LHCN-M2 (cell line): Measurements from ENCODE around the gene AVPR2. TPM values are rescaled to one million over a fixed set of nuclear protein-coding genes. Genes with fewer than 3 reads are reported as not detected.

ENCODE experiments used
- DNase-seq: peaks from one replicate; pipeline ENCODE4 v3.0.0-alpha.2; 2012; ENCODE audit warnings: low read depth
- total RNA-seq: library from RNA; depleted of rRNA; stranded (reverse); fragments of >200 nt; gene quantifications from 2 replicates; pipeline ENCODE4 v1.2.3, GENCODE V29; 2014

AVPR2 gene
- total RNA-seq, 1 experiment from 2014 or later = not detected

GRCh38 chrX:153885968-153886903, 18.2 kb upstream of the AVPR2 start, which contains the start of gene L1CAM:
Gene L1CAM, minus strand, starts transcription at chrX:153886173. Its CDS starts 10,337 bp downstream, at chrX:153875836.
- DNase-seq = no peak

DNA sequence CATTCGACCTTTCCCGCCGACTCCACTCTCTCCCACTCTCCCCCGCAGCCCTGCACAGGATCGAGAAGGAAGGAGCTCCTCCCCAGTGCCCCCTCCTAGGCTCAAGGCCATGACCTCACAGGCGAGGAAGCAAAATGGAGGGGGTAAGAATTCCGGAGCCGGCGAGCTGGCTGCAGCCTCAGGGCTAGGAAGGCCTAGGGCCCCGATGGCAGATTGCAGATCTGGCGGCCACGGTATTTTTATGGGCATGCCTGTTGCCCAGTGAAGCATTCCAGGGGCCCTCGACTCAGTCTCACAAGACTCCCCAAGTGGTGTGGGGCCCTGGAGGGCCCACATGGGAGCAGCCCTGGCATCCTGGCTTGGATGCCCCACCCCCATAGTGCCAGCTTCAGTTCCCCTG, 17.6 kb upstream of the AVPR2 start:
- DNase-seq = no peak

DNA sequence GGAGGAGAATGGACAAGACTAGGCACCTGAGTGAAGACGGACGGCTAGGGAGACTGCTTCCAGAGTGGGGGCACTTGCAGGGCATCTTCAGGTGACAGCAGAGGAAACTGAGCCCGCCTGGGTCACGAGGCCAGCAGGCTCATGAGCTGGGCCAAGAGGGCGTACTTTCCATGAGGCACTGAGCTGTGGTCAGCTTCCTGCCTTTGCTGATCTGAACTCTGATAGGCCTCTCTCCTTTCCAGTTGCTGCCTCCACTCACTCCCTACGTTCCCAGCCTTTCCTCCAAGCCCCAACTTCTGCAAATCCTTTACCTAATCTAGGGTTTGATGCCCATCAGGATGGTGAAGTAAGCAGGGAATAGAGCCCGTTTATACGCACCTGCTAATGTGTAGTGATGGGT, 17.1 kb upstream of the AVPR2 start:
- DNase-seq = no peak

GRCh38 chrX:153888344-153888743, 16.1 kb upstream of the AVPR2 start:
- no peak for DNase-seq

DNA sequence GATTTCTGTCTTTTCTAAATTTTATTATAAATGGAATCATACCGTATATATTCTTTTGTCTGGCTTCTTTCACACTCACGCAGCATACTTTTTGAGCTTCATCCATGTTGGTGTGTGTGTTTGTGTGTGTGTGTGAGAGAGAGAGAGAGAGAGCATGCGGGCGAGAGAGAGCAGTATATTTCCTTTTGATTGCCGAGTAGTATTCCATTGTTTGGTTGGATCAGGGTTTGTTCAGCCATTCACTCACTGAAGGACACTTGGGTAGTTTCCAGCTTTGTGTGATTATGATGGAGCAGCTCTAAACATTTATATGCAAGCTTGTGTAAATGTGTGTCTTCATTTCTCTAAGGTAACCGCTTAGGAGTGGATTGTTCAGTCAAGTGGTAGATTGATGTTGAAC, 15.3 kb upstream of the AVPR2 start:
- no peak for DNase-seq

- no peak for DNase-seq
Measured at GRCh38 chrX:153897899-153898298, 6.6 kb upstream of the AVPR2 start.

- peak; percentile 93 for DNase-seq
Measured at GRCh38 chrX:153900831-153901752, 3.4 kb upstream of the AVPR2 start.

DNA sequence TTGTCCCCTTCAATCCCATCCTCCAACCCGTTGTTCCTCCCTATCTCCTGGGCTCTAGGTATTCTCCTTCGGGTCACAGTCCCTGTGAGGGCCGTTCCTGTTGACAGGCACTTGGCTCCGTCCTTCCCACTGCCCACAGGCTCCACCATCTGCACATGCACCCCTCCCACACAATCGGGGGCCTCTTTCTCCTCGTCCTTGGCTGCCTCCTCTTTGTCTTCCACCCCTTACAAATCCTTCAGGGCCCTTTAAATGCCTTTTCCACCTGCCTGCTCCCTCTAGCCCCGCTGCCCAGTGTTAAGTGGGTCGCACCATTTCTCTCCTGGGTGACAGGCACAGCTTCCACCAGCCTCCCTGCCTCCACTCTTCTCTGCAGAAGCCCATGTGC, 2.7 kb upstream of the AVPR2 start:
- DNase-seq = no peak

DNA sequence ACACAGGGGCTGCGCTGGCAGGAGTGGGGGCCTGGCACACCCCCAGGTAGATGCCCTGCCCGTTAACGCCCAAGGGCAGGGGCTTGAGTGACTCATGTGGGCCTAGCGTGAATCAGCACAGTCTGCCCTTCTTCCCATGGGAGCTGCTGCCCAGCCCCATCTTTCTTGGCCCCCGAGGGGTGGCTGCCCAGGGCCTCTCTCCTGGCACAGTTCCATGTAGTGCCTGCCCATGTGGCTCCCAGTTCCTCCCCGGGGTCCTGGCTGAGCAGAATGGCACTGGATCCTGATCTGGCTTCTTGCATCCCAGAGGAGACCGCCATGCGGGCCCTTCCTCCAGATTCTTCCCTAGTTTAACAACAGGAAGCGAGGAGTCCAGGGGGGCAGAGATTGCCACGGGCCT, 2.1 kb upstream of the AVPR2 start:
- DNase-seq = no peak

GRCh38 chrX:153903238-153903980, 1.1 kb upstream of the AVPR2 start:
- DNase-seq = no peak

- DNase-seq = no peak
Measured at GRCh38 chrX:153905481-153906095, 1.1 kb downstream of the AVPR2 start.

DNA sequence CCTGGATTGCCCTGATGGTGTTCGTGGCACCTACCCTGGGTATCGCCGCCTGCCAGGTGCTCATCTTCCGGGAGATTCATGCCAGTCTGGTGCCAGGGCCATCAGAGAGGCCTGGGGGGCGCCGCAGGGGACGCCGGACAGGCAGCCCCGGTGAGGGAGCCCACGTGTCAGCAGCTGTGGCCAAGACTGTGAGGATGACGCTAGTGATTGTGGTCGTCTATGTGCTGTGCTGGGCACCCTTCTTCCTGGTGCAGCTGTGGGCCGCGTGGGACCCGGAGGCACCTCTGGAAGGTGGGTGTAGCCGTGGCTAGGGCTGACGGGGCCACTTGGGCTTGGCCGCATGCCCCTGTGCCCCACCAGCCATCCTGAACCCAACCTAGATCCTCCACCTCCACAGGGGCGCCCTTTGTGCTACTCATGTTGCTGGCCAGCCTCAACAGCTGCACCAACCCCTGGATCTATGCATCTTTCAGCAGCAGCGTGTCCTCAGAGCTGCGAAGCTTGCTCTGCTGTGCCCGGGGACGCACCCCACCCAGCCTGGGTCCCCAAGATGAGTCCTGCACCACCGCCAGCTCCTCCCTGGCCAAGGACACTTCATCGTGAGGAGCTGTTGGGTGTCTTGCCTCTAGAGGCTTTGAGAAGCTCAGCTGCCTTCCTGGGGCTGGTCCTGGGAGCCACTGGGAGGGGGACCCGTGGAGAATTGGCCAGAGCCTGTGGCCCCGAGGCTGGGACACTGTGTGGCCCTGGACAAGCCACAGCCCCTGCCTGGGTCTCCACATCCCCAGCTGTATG, 1.8 kb downstream of the AVPR2 start:
- no peak for DNase-seq

DNA sequence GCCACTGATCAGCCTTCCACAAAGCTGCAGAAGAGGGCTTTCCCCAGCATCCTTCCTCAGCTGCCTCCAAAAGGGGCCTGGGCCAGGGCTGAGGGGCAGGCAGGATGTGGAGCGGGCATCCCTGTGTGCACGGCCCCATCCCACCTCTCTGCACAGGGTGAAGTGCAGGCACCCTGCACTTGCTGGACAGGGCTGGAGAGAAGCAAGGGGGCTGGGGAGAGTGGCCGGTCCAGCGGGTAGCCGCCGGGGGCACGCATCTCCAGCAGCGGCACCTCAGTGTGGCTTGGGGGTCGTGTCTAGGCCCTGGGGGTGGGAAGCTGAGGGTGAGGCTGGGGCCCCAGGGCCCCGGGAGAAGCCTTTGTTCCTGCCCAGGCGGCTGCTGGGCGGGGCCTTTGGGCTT, 3.0 kb downstream of the AVPR2 start:
- DNase-seq = no peak

GRCh38 chrX:153908219-153908860, 3.9 kb downstream of the AVPR2 start:
- no peak for DNase-seq

DNA sequence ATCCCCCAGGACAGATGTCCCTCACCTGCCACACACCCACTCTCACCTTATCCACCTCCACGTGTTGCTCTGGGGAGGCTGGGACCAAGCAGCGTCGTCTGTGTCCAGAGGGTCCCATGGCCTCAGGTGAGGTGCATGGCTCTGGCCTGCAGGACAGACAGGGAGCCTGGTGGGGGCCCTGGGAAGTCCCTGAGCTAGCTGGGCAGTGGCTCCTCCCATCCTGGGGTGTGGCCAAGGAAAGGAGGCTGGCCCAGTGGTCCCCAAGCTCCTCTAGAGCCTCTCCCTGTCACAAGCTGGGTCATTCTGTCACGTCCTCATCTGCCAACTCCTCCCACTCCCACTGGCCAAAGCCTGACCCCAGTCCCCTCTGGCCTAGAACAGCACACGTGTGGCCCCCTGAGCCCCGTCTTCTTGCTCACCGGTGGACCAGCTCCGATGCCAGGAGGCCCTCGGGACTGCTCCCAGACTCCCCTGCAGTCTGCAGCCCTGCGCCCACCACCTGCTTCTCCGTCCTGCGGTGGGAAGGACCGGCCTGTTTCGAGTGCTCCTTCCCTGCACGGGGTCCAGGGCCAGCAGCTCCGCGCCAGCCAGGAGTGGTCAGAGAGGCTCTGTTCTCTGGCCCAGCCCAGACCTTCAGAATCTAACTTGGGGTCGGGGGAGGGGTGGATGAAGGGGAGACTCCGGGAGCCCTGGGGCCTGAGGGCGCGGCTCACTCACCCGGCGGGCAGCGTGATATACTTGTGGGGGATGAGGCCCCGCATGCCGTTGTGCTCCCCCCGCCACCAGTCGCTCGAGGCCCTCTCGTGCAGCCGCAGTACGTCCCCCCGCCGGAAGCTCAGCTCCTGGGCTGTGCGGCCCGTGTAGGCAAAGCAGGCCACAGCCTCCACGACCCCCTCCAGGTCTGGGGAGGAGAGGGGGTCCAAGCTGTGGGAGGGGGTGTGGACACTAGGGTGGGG, 4.8 kb downstream of the AVPR2 start:
- DNase-seq = no peak

- DNase-seq = no peak
Measured at GRCh38 chrX:153909980-153910360, 5.5 kb downstream of the AVPR2 start.

GRCh38 chrX:153910446-153910845, 6.0 kb downstream of the AVPR2 start:
- DNase-seq = no peak

DNA sequence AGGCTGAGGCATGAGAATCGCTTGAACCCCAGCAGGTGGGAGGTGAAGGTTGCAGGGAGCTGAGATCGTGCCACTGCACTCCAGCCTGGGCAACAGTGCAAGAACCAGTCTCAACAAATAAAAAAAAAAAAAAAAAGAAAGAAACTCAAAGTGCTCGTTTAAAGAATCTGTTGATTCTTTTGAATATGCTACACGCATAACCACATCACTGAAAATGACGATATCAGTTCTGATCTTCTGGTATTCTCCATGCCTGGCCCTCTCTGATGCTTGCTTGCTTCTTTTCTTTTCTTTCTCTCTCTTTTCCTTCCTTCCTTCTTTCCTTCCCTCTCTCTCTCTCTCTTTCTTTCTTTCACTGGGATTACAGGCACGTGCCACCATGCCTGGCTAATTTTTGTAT, 7.3 kb downstream of the AVPR2 start:
- DNase-seq = no peak

- DNase-seq = no peak
Measured at GRCh38 chrX:153913211-153913610, 8.7 kb downstream of the AVPR2 start.
